HEK293 (cell line): ENCODE data around the gene PTPRH.

Source experiments
- BCL11B ChIP-seq: fragments of 450-650 bp; formaldehyde crosslinking; IDR thresholded peaks from 2 replicates; pipeline ENCODE4 v1.5.1; 2016; ENCODE audit warnings: low read depth, missing biosample characterization, missing genetic modification characterization
- INSM2 ChIP-seq: fragments of 450-650 bp; formaldehyde crosslinking; IDR thresholded peaks from 2 replicates; pipeline ENCODE4 v1.5.1; 2016; ENCODE audit warnings: missing biosample characterization, missing genetic modification characterization
- KLF1 ChIP-seq: fragments of 450-650 bp; formaldehyde crosslinking; IDR thresholded peaks from 2 replicates; pipeline ENCODE4 v1.5.1; 2016; ENCODE audit warnings: missing biosample characterization, missing genetic modification characterization
- SP3 ChIP-seq: fragments of 450-650 bp; formaldehyde crosslinking; IDR thresholded peaks from 2 replicates; pipeline ENCODE4 v1.5.1; 2016; ENCODE audit warnings: missing biosample characterization, missing genetic modification characterization
- ZBTB1 ChIP-seq: fragments of 450-650 bp; formaldehyde crosslinking; IDR thresholded peaks from 2 replicates; pipeline ENCODE4 v1.5.1; 2016; ENCODE audit warnings: missing biosample characterization, missing genetic modification characterization
- ZBTB20 ChIP-seq: fragments of 450-650 bp; formaldehyde crosslinking; IDR thresholded peaks from 2 replicates; pipeline ENCODE4 v1.5.1; 2016; ENCODE audit warnings: missing biosample characterization, missing genetic modification characterization
- ZBTB26 ChIP-seq: fragments of 450-650 bp; formaldehyde crosslinking; optimal IDR thresholded peaks from 2 replicates; pipeline ENCODE3; 2016; ENCODE audit warnings: missing biosample characterization, mild to moderate bottlenecking, missing genetic modification characterization
- ZIC2 ChIP-seq: fragments of 450-650 bp; formaldehyde crosslinking; IDR thresholded peaks from 2 replicates; pipeline ENCODE4 v1.5.1; 2016; ENCODE audit warnings: missing biosample characterization, missing genetic modification characterization
- ZNF132 ChIP-seq: fragments of 450-650 bp; formaldehyde crosslinking; IDR thresholded peaks from 2 replicates; pipeline ENCODE4 v1.5.1; 2017; ENCODE audit warnings: missing biosample characterization, missing genetic modification characterization, borderline replicate concordance
- ZNF18 ChIP-seq: fragments of 450-650 bp; formaldehyde crosslinking; IDR thresholded peaks from 2 replicates; pipeline ENCODE4 v1.5.1; 2016; ENCODE audit warnings: missing biosample characterization, missing genetic modification characterization
- ZNF223 ChIP-seq: fragments of 450-650 bp; formaldehyde crosslinking; IDR thresholded peaks from 2 replicates; pipeline ENCODE4 v1.5.1; 2016; ENCODE audit warnings: missing biosample characterization, missing genetic modification characterization
- ZNF266 ChIP-seq: fragments of 450-650 bp; formaldehyde crosslinking; IDR thresholded peaks from 2 replicates; pipeline ENCODE4 v1.5.1; 2016; ENCODE audit warnings: missing biosample characterization, missing genetic modification characterization, low read depth
- ZNF292 ChIP-seq: fragments of 450-650 bp; formaldehyde crosslinking; IDR thresholded peaks from 2 replicates; pipeline ENCODE4 v1.5.1; 2016; ENCODE audit warnings: low read depth, missing biosample characterization, missing genetic modification characterization, borderline replicate concordance
- ZNF354C ChIP-seq: fragments of 450-650 bp; formaldehyde crosslinking; IDR thresholded peaks from 2 replicates; pipeline ENCODE4 v1.5.1; 2016; ENCODE audit warnings: missing biosample characterization, missing genetic modification characterization, low read depth, borderline replicate concordance
- ZNF398 ChIP-seq: fragments of 450-650 bp; formaldehyde crosslinking; IDR thresholded peaks from 2 replicates; pipeline ENCODE4 v1.5.1; 2017; ENCODE audit warnings: missing biosample characterization, missing genetic modification characterization
- ZNF449 ChIP-seq: fragments of 450-650 bp; formaldehyde crosslinking; IDR thresholded peaks from 2 replicates; pipeline ENCODE4 v1.5.1; 2017; ENCODE audit warnings: missing biosample characterization, mild to moderate bottlenecking, missing genetic modification characterization, moderate library complexity
- ZNF488 ChIP-seq: fragments of 450-650 bp; formaldehyde crosslinking; IDR thresholded peaks from 2 replicates; pipeline ENCODE4 v1.5.1; 2016; ENCODE audit warnings: missing biosample characterization, missing genetic modification characterization
- ZNF513 ChIP-seq: fragments of 450-650 bp; IDR thresholded peaks from 2 replicates; pipeline ENCODE4 v1.5.1; 2018; ENCODE audit warnings: missing biosample characterization, missing genetic modification characterization
- ZNF548 ChIP-seq: fragments of 450-650 bp; formaldehyde crosslinking; IDR thresholded peaks from 2 replicates; pipeline ENCODE4 v1.5.1; 2016; ENCODE audit warnings: missing biosample characterization, missing genetic modification characterization
- ZNF555 ChIP-seq: fragments of 450-650 bp; formaldehyde crosslinking; conservative IDR thresholded peaks from 2 replicates; pipeline ENCODE4 v1.5.1; 2017; ENCODE audit warnings: missing biosample characterization, mild to moderate bottlenecking, missing genetic modification characterization, inconsistent platforms
- ZNF558 ChIP-seq: fragments of 450-650 bp; formaldehyde crosslinking; IDR thresholded peaks from 2 replicates; pipeline ENCODE4 v1.5.1; 2016; ENCODE audit warnings: missing biosample characterization, missing genetic modification characterization
- ZNF585B ChIP-seq: fragments of 450-650 bp; formaldehyde crosslinking; IDR thresholded peaks from 2 replicates; pipeline ENCODE4 v1.5.1; 2016; ENCODE audit warnings: missing biosample characterization, missing genetic modification characterization
- ZNF664 ChIP-seq: fragments of 450-650 bp; formaldehyde crosslinking; IDR thresholded peaks from 2 replicates; pipeline ENCODE4 v1.5.1; 2016; ENCODE audit warnings: missing biosample characterization, missing genetic modification characterization
- ZNF707 ChIP-seq: fragments of 450-650 bp; formaldehyde crosslinking; IDR thresholded peaks from 2 replicates; pipeline ENCODE4 v1.5.1; 2016; ENCODE audit warnings: missing biosample characterization, missing genetic modification characterization
- ZNF747 ChIP-seq: fragments of 450-650 bp; formaldehyde crosslinking; IDR thresholded peaks from 2 replicates; pipeline ENCODE4 v1.5.1; 2016; ENCODE audit warnings: missing biosample characterization, missing genetic modification characterization
- ZNF777 ChIP-seq: fragments of 450-650 bp; formaldehyde crosslinking; IDR thresholded peaks from 2 replicates; pipeline ENCODE4 v1.5.1; 2017; ENCODE audit warnings: missing biosample characterization, missing genetic modification characterization, borderline replicate concordance
- ZSCAN4 ChIP-seq: fragments of 450-650 bp; formaldehyde crosslinking; IDR thresholded peaks from 2 replicates; pipeline ENCODE4 v1.5.1; 2017; ENCODE audit warnings: missing biosample characterization, missing genetic modification characterization

PTPRH gene

GRCh38 chr19:55158848-55159749 lies 50.2 kb downstream of the PTPRH start (continued):
- TF ChIP-seq ZNF398 (tag by site-specific recombination) (peak; percentile 58), ZNF292 (tag by site-specific recombination) (no peak), ZNF585B (no peak), ZNF513 (tag by site-specific recombination) (no peak), ZNF707 (no peak), KLF1 (tag by site-specific recombination) (peak; percentile 90), ZNF18 (tag by site-specific recombination) (no peak), ZNF558 (tag by site-specific recombination) (peak; percentile 74; the same call in 1 of the 2 replicates), ZNF266 (no peak), SP3 (tag by site-specific recombination) (peak; percentile 73), INSM2 (no peak), ZNF223 (tag by site-specific recombination) (no peak), ZNF777 (tag by site-specific recombination) (no peak), ZNF132 (tag by site-specific recombination) (no peak), ZNF664 (no peak), ZSCAN4 (tag by site-specific recombination) (no peak), ZBTB20 (tag by site-specific recombination) (peak; percentile 76), ZNF449 (peak; percentile 26; the same call in 1 of the 2 replicates), ZNF548 (tag by site-specific recombination) (no peak), ZIC2 (tag by site-specific recombination) (peak; percentile 89), BCL11B (no peak), ZBTB1 (tag by site-specific recombination) (no peak), ZBTB26 (no peak), ZNF747 (tag by site-specific recombination) (no peak), ZNF354C (tag by site-specific recombination) (no peak), ZNF555 (tag by site-specific recombination) (no peak), ZNF488 (tag by site-specific recombination) (no peak)
